HG03378 (cell line): ENCODE measurements around the gene C1orf74.

Source experiments
- ATAC-seq: cut with Tn5 transposase; IDR thresholded peaks from one replicate; pipeline ENCODE4 v1.9.1; 2021; ENCODE audit warnings: mild to moderate bottlenecking, moderate library complexity; ENCODE audit not compliant: unreplicated experiment

The C1orf74 gene

DNA sequence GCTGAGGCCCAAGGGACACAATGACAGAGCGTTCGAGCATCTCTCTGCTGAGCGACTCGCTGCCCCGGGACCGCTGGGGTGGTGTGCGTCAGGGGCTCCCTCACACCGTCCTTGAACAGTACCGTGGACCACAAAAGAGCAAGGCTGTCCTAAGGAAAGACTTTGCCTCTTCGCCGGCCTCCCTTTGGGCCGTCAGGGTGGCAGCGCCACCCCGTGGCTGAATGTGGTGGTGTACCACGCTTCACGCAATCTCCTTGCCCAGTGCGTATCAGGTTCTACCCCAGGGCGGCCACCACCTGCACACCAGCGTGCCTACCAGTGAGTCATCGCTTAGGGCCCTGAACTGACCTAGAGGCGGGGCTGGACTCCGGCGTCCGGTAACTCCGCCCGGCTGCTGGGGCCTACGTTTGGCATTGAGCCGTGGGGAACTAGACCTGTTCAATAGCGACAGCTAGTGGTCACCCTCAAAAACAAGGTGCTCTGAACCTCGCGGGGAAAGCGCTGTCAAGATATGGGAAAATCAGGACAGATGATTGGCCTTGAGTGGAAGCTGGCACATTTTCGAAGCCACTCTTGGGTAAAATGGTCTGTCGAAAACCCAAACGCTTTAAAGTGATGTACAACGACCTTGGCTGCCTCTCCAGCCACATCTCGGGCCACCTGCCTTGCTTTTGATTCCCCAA, 36.6 kb downstream of the C1orf74 start:
- peak; percentile 71 for ATAC-seq

DNA sequence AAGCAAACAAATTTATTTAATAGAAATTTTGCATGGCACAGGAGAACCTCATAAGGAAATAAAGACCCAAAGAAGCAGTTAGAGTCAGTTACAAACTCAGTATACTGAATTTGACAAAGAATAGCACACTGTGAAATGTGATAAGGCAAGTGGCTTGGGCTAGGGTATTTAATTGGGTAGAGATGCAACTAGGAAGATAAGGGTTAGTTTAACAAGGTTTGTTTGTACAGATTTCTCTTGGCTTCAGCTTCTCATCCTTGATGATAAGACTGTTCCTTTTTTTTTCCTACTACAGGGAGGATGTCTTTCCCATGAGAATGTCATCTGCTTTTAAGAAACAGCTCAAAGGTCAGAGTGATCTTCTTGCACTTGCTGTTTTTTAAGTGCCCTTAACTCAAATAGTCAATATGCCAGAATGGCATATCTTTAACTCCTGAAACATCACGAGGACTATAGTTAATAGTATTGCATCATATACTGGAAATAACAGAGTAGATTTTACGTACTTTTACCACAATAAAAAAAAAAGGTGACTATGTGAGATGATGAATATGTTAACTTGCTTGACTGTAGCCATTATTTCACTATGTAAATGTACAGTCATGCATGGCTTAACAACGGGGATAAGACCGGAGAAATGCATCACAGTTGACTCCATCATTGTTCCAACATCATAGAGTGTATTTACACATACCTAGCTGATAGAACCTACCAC, 37.8 kb downstream of the C1orf74 start:
- ATAC-seq: no peak

DNA sequence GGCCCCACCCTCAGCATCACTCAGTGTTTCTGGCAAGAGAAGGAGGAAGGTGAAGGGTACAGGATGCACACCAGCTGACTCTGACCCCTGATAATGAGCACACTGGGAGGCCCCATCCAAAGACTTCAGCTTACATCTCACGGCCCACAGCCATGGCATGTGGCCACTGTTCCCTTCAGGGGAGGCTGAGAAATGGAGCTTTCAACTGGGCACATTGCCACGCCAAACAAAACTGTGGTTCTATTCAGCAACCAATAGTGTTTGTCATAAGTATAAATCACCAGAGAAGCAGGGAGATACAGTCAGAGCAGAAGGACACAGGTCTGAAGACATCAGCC, 41.2 kb downstream of the C1orf74 start:
- no peak for ATAC-seq

DNA sequence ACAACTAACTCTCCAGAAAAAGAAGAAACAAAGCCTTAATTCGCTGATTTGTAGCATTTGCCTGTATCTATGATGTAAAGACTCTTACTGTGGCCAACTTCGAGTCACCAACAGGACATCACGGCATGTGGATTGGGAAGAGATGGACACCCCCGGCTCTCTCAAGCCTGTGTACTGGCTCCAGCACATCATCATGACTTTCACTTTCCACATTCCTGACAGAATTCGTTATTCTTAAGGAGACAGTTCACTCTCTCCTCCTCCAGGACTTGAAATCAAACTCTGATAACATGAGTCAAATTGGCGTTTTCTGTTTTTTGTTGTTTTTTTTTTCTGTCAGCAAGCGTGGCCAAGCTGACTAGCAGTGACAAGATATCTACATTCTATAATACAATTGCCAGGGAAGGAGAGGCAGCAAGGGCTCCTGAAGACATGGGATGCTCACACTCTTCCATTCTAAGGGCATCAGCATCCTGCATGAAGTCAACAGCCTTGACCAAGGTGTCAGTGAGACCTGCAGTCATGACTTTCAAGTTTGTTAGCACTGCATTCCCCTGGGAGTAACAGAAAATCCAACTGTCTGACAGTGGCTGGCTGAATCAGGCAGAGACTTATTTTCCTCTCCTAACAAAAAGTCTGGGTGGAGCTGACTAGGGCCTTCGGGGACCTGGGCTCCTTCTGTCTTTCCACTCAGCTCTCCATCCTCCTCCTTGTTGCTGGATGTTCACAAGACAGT, 41.8 kb downstream of the C1orf74 start:
- ATAC-seq: no peak

- no peak for ATAC-seq
These were observed 42.5 kb downstream of the C1orf74 start for GRCh38 chr1:209741889-209742288.

DNA sequence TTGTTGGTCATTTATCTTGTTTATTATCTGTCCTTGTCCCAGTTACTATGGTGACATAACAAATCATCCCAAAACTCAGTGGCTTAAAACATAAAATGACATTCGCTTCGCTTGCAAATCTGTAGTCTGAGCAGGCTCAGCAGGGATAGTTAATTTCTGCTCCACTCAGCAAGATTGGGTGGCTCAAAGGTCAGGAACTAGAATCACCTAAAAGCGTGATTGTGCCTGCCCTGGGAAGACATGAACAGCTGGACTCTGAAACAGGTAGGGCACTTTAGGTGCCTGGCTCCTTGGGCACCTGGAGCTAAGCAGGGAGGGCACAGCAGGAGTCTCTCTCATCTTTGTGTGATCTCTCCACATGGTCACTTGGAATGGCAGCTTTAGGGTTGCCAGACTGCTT, 43.2 kb downstream of the C1orf74 start:
- ATAC-seq: no peak

DNA sequence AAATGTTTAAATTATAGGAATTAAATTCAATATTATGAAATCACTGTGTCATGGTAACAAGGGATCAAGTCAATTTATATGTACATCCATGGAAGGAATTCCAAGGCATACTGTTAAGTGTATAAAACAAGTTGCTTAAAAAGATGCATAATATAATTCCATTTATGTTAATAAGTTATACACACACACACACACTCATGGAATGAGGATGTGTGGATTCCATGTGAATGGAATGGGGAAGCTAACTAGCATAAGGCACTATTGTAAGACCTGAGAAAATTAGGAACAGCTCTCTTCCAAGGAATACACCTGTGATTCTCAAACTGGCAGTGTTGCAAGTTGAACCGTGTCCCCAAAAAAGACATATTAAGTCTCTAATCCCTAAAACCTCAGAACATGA, 46.1 kb downstream of the C1orf74 start:
- ATAC-seq: no peak

GRCh38 chr1:209737118-209737505, 47.2 kb downstream of the C1orf74 start:
- no peak for ATAC-seq

DNA sequence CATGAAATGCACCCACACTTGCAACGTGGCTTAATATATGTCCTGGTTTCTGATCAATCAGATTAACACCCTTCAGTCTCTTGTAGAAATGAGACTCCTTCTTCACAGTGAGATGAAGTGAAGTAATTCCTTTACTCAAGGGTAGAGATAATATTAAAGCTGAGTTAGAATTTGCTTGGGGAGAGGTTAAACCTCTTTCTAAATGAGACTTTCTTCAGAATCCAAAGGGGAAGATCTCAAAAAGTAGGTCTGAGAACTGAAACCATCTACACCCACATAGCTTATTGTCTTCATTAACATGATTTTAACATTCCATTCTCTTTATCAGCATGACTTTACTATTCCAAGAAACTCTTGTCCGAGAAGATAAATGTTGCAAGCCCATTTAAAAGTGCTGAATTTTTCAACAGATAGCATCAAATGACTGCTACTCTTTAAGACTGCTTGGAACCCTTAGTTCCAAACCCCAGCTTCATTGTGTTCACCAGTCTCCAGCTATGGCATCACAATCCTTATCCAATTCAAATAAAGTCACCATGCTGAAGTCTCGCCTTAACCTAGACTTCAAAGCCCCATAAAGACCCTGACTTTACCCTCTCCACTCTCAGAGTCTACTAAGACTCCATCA, 47.8 kb downstream of the C1orf74 start:
- no peak for ATAC-seq

GRCh38 chr1:209733409-209734192, 50.8 kb downstream of the C1orf74 start:
- no peak for ATAC-seq

DNA sequence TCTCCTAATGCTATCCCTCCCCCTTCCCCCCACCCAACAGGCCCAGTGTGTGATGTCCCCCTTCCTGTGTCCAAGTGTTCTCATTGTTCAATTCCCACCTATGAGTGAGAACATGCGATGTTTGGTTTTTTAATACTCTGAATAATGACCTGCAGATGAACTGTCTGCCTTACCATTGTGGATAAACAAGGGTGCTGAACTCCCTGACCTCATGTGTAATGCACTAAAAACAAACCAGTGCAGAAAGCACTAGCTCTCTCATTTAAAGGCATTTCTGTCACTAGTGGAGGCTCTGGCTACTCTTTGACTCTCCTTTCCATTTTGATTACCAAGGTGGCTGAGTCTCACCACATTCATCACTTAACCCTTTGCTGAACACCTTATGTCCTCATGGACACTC, 51.6 kb downstream of the C1orf74 start:
- ATAC-seq: no peak

- ATAC-seq: no peak
These were observed 54.9 kb downstream of the C1orf74 start for GRCh38 chr1:209729436-209729835.
